ENCODE data around the gene SPAG16.

The SPAG16 gene

GRCh38 chr2:214158851-214159250, 874.6 kb downstream of the SPAG16 start:
- no peaks in the 10 kb centered on the region for H3K27me3 Mint-ChIP-seq
- H3K9me3 Mint-ChIP-seq = peaks cover 5% of the 10 kb centered on the region
- no peak overlapping the region for H3K27ac Mint-ChIP-seq
- H3K4me1 Mint-ChIP-seq = no peaks in the 10 kb centered on the region
- no peaks in the 10 kb centered on the region for H3K36me3 Mint-ChIP-seq
- no peak overlapping the region for H3K4me3 Mint-ChIP-seq

GRCh38 chr2:214169281-214169680, 885.0 kb downstream of the SPAG16 start:
- Mint-ChIP-seq H3K27ac (no peak overlapping the region), H3K4me1 (no peaks in the 10 kb centered on the region), H3K4me3 (no peak overlapping the region), H3K27me3 (no peaks in the 10 kb centered on the region), H3K36me3 (no peaks in the 10 kb centered on the region), H3K9me3 (peaks cover under 1% of the 10 kb centered on the region)

GRCh38 chr2:214169736-214170135, 885.5 kb downstream of the SPAG16 start:
- Mint-ChIP-seq H3K4me1 (no peaks in the 10 kb centered on the region), H3K27ac (no peak overlapping the region), H3K9me3 (no peaks in the 10 kb centered on the region), H3K36me3 (no peaks in the 10 kb centered on the region), H3K27me3 (no peaks in the 10 kb centered on the region), H3K4me3 (no peak overlapping the region)

GRCh38 chr2:214174563-214174962, 890.3 kb downstream of the SPAG16 start:
- H3K36me3 Mint-ChIP-seq = no peaks in the 10 kb centered on the region
- H3K27me3 Mint-ChIP-seq = no peaks in the 10 kb centered on the region
- H3K27ac Mint-ChIP-seq = no peak overlapping the region
- H3K4me3 Mint-ChIP-seq = no peak overlapping the region
- H3K4me1 Mint-ChIP-seq = no peaks in the 10 kb centered on the region
- H3K9me3 Mint-ChIP-seq = no peaks in the 10 kb centered on the region

- Mint-ChIP-seq H3K9me3 (no peaks in the 10 kb centered on the region), H3K27ac (no peak overlapping the region), H3K4me1 (no peaks in the 10 kb centered on the region), H3K4me3 (no peak overlapping the region), H3K36me3 (no peaks in the 10 kb centered on the region), H3K27me3 (no peaks in the 10 kb centered on the region)
These were observed 895.8 kb downstream of the SPAG16 start for GRCh38 chr2:214180071-214180470.

- Mint-ChIP-seq H3K4me1 (no peaks in the 10 kb centered on the region), H3K4me3 (no peak overlapping the region), H3K9me3 (no peaks in the 10 kb centered on the region), H3K27me3 (no peaks in the 10 kb centered on the region), H3K27ac (no peak overlapping the region), H3K36me3 (no peaks in the 10 kb centered on the region)
These were observed 896.4 kb downstream of the SPAG16 start for GRCh38 chr2:214180686-214181085.

GRCh38 chr2:214184461-214184860, 900.2 kb downstream of the SPAG16 start:
- no peaks in the 10 kb centered on the region for H3K27me3 Mint-ChIP-seq
- H3K4me3 Mint-ChIP-seq = no peak overlapping the region
- H3K27ac Mint-ChIP-seq = no peak overlapping the region
- no peaks in the 10 kb centered on the region for H3K4me1 Mint-ChIP-seq
- no peaks in the 10 kb centered on the region for H3K36me3 Mint-ChIP-seq
- no peaks in the 10 kb centered on the region for H3K9me3 Mint-ChIP-seq

GRCh38 chr2:214185546-214185945, 901.3 kb downstream of the SPAG16 start:
- Mint-ChIP-seq H3K27ac (no peak overlapping the region), H3K36me3 (no peaks in the 10 kb centered on the region), H3K27me3 (no peaks in the 10 kb centered on the region), H3K4me1 (no peaks in the 10 kb centered on the region), H3K4me3 (no peak overlapping the region), H3K9me3 (peaks cover 3% of the 10 kb centered on the region)

GRCh38 chr2:214192711-214193110, 908.4 kb downstream of the SPAG16 start:
- Mint-ChIP-seq H3K4me3 (no peak overlapping the region), H3K36me3 (no peaks in the 10 kb centered on the region), H3K27me3 (no peaks in the 10 kb centered on the region), H3K9me3 (peaks cover 3% of the 10 kb centered on the region), H3K4me1 (no peaks in the 10 kb centered on the region), H3K27ac (no peak overlapping the region)

GRCh38 chr2:214193943-214194342, 909.7 kb downstream of the SPAG16 start:
- H3K4me1 Mint-ChIP-seq = no peaks in the 10 kb centered on the region
- H3K27me3 Mint-ChIP-seq = no peaks in the 10 kb centered on the region
- H3K36me3 Mint-ChIP-seq = no peaks in the 10 kb centered on the region
- peaks cover 3% of the 10 kb centered on the region for H3K9me3 Mint-ChIP-seq
- no peak overlapping the region for H3K27ac Mint-ChIP-seq
- H3K4me3 Mint-ChIP-seq = no peak overlapping the region

GRCh38 chr2:214196260-214196659, 912.0 kb downstream of the SPAG16 start:
- no peak overlapping the region for H3K4me3 Mint-ChIP-seq
- H3K27ac Mint-ChIP-seq = no peak overlapping the region
- no peaks in the 10 kb centered on the region for H3K27me3 Mint-ChIP-seq

GRCh38 chr2:214201892-214202291, 917.6 kb downstream of the SPAG16 start:
- no peaks in the 10 kb centered on the region for H3K4me1 Mint-ChIP-seq
- H3K36me3 Mint-ChIP-seq = no peaks in the 10 kb centered on the region
- peaks cover 5% of the 10 kb centered on the region for H3K9me3 Mint-ChIP-seq
- H3K27ac Mint-ChIP-seq = no peak overlapping the region
- peaks cover 2% of the 10 kb centered on the region for H3K27me3 Mint-ChIP-seq
- no peak overlapping the region for H3K4me3 Mint-ChIP-seq

More at GRCh38 chr2:214196260-214196659, 912.0 kb downstream of the SPAG16 start:
- H3K4me1 Mint-ChIP-seq = no peaks in the 10 kb centered on the region
- H3K9me3 Mint-ChIP-seq = no peaks in the 10 kb centered on the region
- no peaks in the 10 kb centered on the region for H3K36me3 Mint-ChIP-seq

- Mint-ChIP-seq H3K4me1 (no peaks in the 10 kb centered on the region), H3K36me3 (no peaks in the 10 kb centered on the region), H3K4me3 (no peak overlapping the region), H3K27ac (no peak overlapping the region), H3K9me3 (peaks cover 13% of the 10 kb centered on the region), H3K27me3 (peaks cover 2% of the 10 kb centered on the region)
These were observed 919.0 kb downstream of the SPAG16 start for GRCh38 chr2:214203214-214203613.

GRCh38 chr2:214203744-214204289, 919.6 kb downstream of the SPAG16 start:
- H3K36me3 Mint-ChIP-seq = no peaks in the 10 kb centered on the region
- no peak overlapping the region for H3K27ac Mint-ChIP-seq
- peaks cover 2% of the 10 kb centered on the region for H3K27me3 Mint-ChIP-seq
- no peak overlapping the region for H3K4me3 Mint-ChIP-seq
- no peaks in the 10 kb centered on the region for H3K4me1 Mint-ChIP-seq
- H3K9me3 Mint-ChIP-seq = peaks cover 13% of the 10 kb centered on the region

- Mint-ChIP-seq H3K4me1 (no peaks in the 10 kb centered on the region), H3K9me3 (peaks cover 12% of the 10 kb centered on the region), H3K4me3 (no peak overlapping the region), H3K27ac (no peak overlapping the region), H3K27me3 (no peaks in the 10 kb centered on the region), H3K36me3 (no peaks in the 10 kb centered on the region)
These were observed 930.8 kb downstream of the SPAG16 start for GRCh38 chr2:214215107-214215506.

- peaks cover 9% of the 10 kb centered on the region for H3K9me3 Mint-ChIP-seq
These were observed 932.9 kb downstream of the SPAG16 start for GRCh38 chr2:214217136-214217535.

GRCh38 chr2:214217599-214217998, 933.3 kb downstream of the SPAG16 start:
- Mint-ChIP-seq H3K27me3 (no peaks in the 10 kb centered on the region), H3K36me3 (no peaks in the 10 kb centered on the region), H3K27ac (no peak overlapping the region), H3K4me1 (no peaks in the 10 kb centered on the region), H3K4me3 (no peak overlapping the region), H3K9me3 (peaks cover 6% of the 10 kb centered on the region)

More at GRCh38 chr2:214217136-214217535, 932.9 kb downstream of the SPAG16 start:
- Mint-ChIP-seq H3K27me3 (no peaks in the 10 kb centered on the region), H3K4me3 (no peak overlapping the region), H3K27ac (no peak overlapping the region), H3K36me3 (no peaks in the 10 kb centered on the region), H3K4me1 (no peaks in the 10 kb centered on the region)
